Thoracic aorta (tissue), 2 donors: Measurements from ENCODE around the gene DEAF1. TPM values are rescaled to one million over a fixed set of nuclear protein-coding genes. Genes with fewer than 3 reads are reported as not detected.

Experiments
- ATAC-seq: fragments of 150-250 bp; one replicate; pipeline ENCODE4 v1.8.0; 2017; ENCODE audit warnings: low read depth; ENCODE audit not compliant: insufficient number of reproducible peaks, low FRiP score
- DNase-seq: peaks from one replicate; pipeline ENCODE4 v3.0.0-alpha.2; 2020; ENCODE audit warnings: low spot score
- H3K27ac ChIP-seq, 2 donors: fragments of 200-600 bp; sonication (generic); 1 replicate in 1 of 2; 2 replicates in 1 of 2; pipeline ENCODE4 v1.5.1; 2016; ENCODE audit warnings: mild to moderate bottlenecking in 2 of 2, moderate library complexity in 2 of 2
- H3K27me3 ChIP-seq: fragments of 200-600 bp; sonication (generic); replicated peaks from 2 replicates; pipeline ENCODE4 v1.6.0; 2016; ENCODE audit warnings: mild to moderate bottlenecking; ENCODE audit not compliant: insufficient read depth
- H3K36me3 ChIP-seq: fragments of 200-600 bp; sonication (generic); one replicate; pipeline ENCODE4 v1.5.1; 2016
- H3K4me1 ChIP-seq, 2 donors: fragments of 200-600 bp; sonication (generic); 1 replicate in 1 of 2; 2 replicates in 1 of 2; pipeline versions ENCODE4 v1.5.1 to v1.6.0; 2016; ENCODE audit warnings: low read depth in 2 of 2, mild to moderate bottlenecking in 1 of 2; ENCODE audit not compliant: control insufficient read depth in 1 of 2
- H3K4me3 ChIP-seq: fragments of 200-600 bp; sonication (generic); 2 replicates; pipeline ENCODE4 v1.5.1; 2016; ENCODE audit warnings: mild to moderate bottlenecking
- H3K9me3 ChIP-seq: fragments of 200-600 bp; sonication (generic); 2 replicates; pipeline ENCODE4 v1.5.1; 2016
- CTCF ChIP-seq: fragments of 200-600 bp; sonication (generic); IDR thresholded peaks from one replicate; pipeline ENCODE4 v1.5.1; 2019; ENCODE audit warnings: antibody characterized with exemption
- total RNA-seq, 2 donors: library from RNA; depleted of rRNA; stranded (reverse); fragments of >200 nt; gene quantifications; one replicate each; pipeline versions ENCODE4 v1.1.0 to v1.2.3, GENCODE V29; 2016

The DEAF1 gene
- total RNA-seq, 2 donors from 2014 or later = 22.1 to 67.0 TPM

DNA sequence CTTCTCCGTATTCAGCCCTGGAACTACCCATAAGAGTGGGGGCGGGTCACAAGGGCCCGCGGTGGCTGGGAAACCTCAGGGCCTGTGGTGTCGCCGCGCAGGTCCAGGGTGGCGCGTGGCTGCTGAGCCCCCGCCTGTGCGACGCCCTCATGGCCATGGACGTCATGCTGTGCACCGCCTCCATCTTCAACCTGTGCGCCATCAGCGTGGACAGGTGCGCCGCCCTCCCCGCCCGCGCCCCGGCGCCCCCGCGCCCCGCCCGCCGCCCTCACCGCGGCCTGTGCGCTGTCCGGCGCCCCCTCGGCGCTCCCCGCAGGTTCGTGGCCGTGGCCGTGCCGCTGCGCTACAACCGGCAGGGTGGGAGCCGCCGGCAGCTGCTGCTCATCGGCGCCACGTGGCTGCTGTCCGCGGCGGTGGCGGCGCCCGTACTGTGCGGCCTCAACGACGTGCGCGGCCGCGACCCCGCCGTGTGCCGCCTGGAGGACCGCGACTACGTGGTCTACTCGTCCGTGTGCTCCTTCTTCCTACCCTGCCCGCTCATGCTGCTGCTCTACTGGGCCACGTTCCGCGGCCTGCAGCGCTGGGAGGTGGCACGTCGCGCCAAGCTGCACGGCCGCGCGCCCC, 55.6 kb downstream of the DEAF1 start:
- Histone ChIP-seq H3K27ac (no peak overlapping the region), H3K36me3 (peaks cover 22% of the 10 kb centered on the region), H3K9me3 (no peaks in the 10 kb centered on the region), H3K27me3 (no peaks in the 10 kb centered on the region), H3K4me1 (peaks cover 4 to 15% of the 10 kb centered on the region in 2 donors), H3K4me3 (no peak overlapping the region)
- no peak for DNase-seq
- TF ChIP-seq CTCF = no peak
- no peak for ATAC-seq

DNA sequence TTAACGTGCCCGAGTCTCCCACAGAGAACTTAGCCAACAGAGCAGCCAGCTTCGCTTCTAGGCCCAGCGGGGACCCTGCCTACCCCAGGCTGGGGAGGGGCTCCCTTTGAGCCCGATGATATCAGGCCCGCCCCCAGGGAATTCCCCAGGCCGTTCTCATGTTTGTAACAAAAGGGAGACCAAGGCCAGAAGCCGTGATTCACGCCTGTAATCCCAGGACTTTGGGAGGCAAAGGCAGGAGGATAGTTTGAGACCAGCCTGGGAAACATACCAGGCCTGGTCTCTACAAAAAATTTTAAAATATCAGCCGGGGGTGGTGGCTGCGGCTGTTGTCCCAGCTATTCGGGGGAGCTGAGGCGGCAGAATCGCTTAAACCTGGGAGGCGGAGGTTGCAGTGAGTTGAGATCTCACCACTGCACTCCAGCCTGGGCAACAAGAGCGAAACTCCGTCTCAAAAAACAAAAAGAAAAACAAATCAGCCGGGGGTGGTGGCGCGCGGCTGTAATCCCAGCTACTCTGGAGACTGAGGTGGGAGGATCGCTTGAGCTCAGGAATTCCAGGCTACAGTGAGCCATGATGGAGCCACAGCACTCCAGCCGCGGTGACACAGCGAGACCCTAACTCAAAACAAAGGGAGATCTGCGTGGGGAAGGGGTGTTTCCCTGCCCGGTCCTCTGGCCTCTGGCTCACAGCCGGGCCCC, 56.2 kb downstream of the DEAF1 start:
- Histone ChIP-seq H3K4me1 (peaks cover 4 to 15% of the 10 kb centered on the region in 2 donors), H3K27ac (no peak overlapping the region), H3K36me3 (peaks cover 17% of the 10 kb centered on the region), H3K4me3 (no peak overlapping the region), H3K9me3 (no peaks in the 10 kb centered on the region), H3K27me3 (no peaks in the 10 kb centered on the region)
- ATAC-seq (no peak), DNase-seq (no peak)
- TF ChIP-seq CTCF = no peak

DNA sequence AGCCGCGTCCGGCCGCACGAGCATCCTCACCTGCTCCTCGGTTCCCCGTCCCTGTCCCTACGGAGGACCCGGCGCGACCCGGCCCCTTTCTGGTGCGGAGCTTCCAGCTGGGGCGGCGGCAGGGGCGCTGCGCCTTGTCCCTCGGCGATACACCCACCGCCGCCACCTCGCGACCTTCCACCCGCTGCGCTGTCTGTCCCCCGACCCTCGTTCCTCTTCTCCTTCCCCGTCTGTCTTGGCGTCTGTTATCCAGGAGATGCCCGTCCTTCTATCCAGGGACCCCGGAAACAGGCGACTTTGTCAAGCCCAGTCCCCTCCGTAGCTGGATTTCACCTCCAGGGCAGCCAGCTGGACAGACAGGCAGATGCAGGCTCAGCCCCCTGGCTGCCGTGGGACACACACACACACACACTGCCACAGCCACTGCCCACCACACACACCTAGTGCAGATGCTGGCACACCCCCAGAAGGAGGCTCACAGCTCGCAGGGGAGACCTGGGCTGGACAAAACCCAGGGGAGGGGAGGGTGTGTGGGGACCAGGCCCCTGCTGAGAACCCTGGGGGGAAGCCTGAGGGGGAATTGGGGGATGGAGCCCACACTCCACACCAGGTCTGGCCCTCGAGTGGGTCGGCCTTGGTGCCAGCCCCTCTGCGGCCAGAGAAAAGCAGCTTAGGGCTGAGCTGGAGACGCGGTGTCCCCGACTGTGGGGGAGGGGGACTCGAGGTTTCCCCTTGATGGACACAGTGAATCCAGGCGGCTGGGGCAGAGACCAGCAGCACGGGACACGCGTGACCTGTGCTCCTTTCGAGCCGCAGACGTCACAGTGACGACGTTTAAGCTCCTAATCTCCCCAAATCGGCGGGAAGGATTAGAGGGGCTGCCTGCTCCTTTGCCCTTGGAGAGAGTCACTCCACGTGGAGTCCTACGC, 57.2 kb downstream of the DEAF1 start:
- no peak overlapping the region for H3K27ac ChIP-seq
- H3K4me1 ChIP-seq = peaks cover 4 to 15% of the 10 kb centered on the region in 2 donors
- no peak for TF ChIP-seq CTCF
- no peaks in the 10 kb centered on the region for H3K27me3 ChIP-seq
- H3K9me3 ChIP-seq = no peaks in the 10 kb centered on the region
- no peak for ATAC-seq
- H3K36me3 ChIP-seq = peaks cover 11% of the 10 kb centered on the region
- no peak for DNase-seq
- H3K4me3 ChIP-seq = peak overlapping the region; percentile 54

- H3K9me3 ChIP-seq = no peaks in the 10 kb centered on the region
- ATAC-seq = no peak
- no peaks in the 10 kb centered on the region for H3K27me3 ChIP-seq
- DNase-seq = no peak
- no peak overlapping the region for H3K27ac ChIP-seq
- peak overlapping the region; percentile 54 for H3K4me3 ChIP-seq
- peaks cover 4 to 15% of the 10 kb centered on the region in 2 donors for H3K4me1 ChIP-seq
- H3K36me3 ChIP-seq = peaks cover 9% of the 10 kb centered on the region
- no peak for TF ChIP-seq CTCF
Measured at GRCh38 chr11:637333-637592, 57.8 kb downstream of the DEAF1 start.
